ENCODE data around the gene ARHGAP23. TPM values are rescaled to one million over a fixed set of nuclear protein-coding genes. Genes with fewer than 3 reads are reported as not detected.

The ARHGAP23 gene
- total RNA-seq, 1 experiment from 2014 or later: 0.04 TPM

GRCh38 chr17:38442548-38442947 is 14.3 kb downstream of the ARHGAP23 start:
- no peak overlapping the region for H3K4me2 ChIP-seq (ENCODE audit: low read depth, low read length, poor library complexity, severe bottlenecking)
- H3K9me2 ChIP-seq (replicated peaks; ENCODE audit: insufficient read depth, low read length): no peaks in the 10 kb centered on the region
- DNase-seq: no peak

GRCh38 chr17:38443356-38444031 is 15.2 kb downstream of the ARHGAP23 start:
- Histone ChIP-seq H3K9me3 (ENCODE audit: low read length) (no peaks in the 10 kb centered on the region), H3K79me2 (ENCODE audit: low read length) (no peaks in the 10 kb centered on the region), H3K27me3 (ENCODE audit: low read length) (no peaks in the 10 kb centered on the region), H3K9ac (ENCODE audit: low read length) (no peak overlapping the region), H2AFZ (ENCODE audit: low read length) (no peak overlapping the region), H3K27ac (ENCODE audit: low read length) (no peak overlapping the region), H3K4me3 (ENCODE audit: low read length) (no peak overlapping the region), H3K4me1 (ENCODE audit: low read length) (peaks cover 6% of the 10 kb centered on the region), H3K4me2 (ENCODE audit: low read depth, low read length, poor library complexity, severe bottlenecking) (no peak overlapping the region), H4K20me1 (ENCODE audit: insufficient read depth, low read depth, low read length) (no peaks in the 10 kb centered on the region), H3K36me3 (ENCODE audit: insufficient read depth, low read length) (no peaks in the 10 kb centered on the region), H3K9me2 (replicated peaks; ENCODE audit: insufficient read depth, low read length) (no peaks in the 10 kb centered on the region)
- DNase-seq: no peak

More at GRCh38 chr17:38442548-38442947, 14.3 kb downstream of the ARHGAP23 start:
- Histone ChIP-seq H3K9me3 (ENCODE audit: low read length) (no peaks in the 10 kb centered on the region), H3K27ac (ENCODE audit: low read length) (no peak overlapping the region), H3K4me1 (ENCODE audit: low read length) (peaks cover 6% of the 10 kb centered on the region), H3K79me2 (ENCODE audit: low read length) (no peaks in the 10 kb centered on the region), H4K20me1 (ENCODE audit: insufficient read depth, low read depth, low read length) (no peaks in the 10 kb centered on the region), H3K4me3 (ENCODE audit: low read length) (no peak overlapping the region), H3K36me3 (ENCODE audit: insufficient read depth, low read length) (no peaks in the 10 kb centered on the region), H3K9ac (ENCODE audit: low read length) (no peak overlapping the region), H3K27me3 (ENCODE audit: low read length) (no peaks in the 10 kb centered on the region), H2AFZ (ENCODE audit: low read length) (no peak overlapping the region)

GRCh38 chr17:38444151-38444550 is 15.9 kb downstream of the ARHGAP23 start:
- H3K27ac ChIP-seq (ENCODE audit: low read length): no peak overlapping the region
- no peak overlapping the region for H3K4me2 ChIP-seq (ENCODE audit: low read depth, low read length, poor library complexity, severe bottlenecking)
- peaks cover 6% of the 10 kb centered on the region for H3K4me1 ChIP-seq (ENCODE audit: low read length)
- no peak overlapping the region for H2AFZ ChIP-seq (ENCODE audit: low read length)
- DNase-seq: peak; percentile 82
- no peak overlapping the region for H3K4me3 ChIP-seq (ENCODE audit: low read length)
- no peak overlapping the region for H3K9ac ChIP-seq (ENCODE audit: low read length)
- H3K79me2 ChIP-seq (ENCODE audit: low read length): no peaks in the 10 kb centered on the region
- H4K20me1 ChIP-seq (ENCODE audit: insufficient read depth, low read depth, low read length): no peaks in the 10 kb centered on the region
- H3K27me3 ChIP-seq (ENCODE audit: low read length): no peaks in the 10 kb centered on the region
- no peaks in the 10 kb centered on the region for H3K9me3 ChIP-seq (ENCODE audit: low read length)
- no peaks in the 10 kb centered on the region for H3K36me3 ChIP-seq (ENCODE audit: insufficient read depth, low read length)
- no peaks in the 10 kb centered on the region for H3K9me2 ChIP-seq (replicated peaks; ENCODE audit: insufficient read depth, low read length)

- H3K4me1 ChIP-seq (ENCODE audit: low read length): no peaks in the 10 kb centered on the region
- no peak overlapping the region for H3K4me3 ChIP-seq (ENCODE audit: low read length)
- H3K27ac ChIP-seq (ENCODE audit: low read length): no peak overlapping the region
- H3K36me3 ChIP-seq (ENCODE audit: insufficient read depth, low read length): no peaks in the 10 kb centered on the region
- no peaks in the 10 kb centered on the region for H4K20me1 ChIP-seq (ENCODE audit: insufficient read depth, low read depth, low read length)
- H3K9me2 ChIP-seq (replicated peaks; ENCODE audit: insufficient read depth, low read length): no peaks in the 10 kb centered on the region
- no peaks in the 10 kb centered on the region for H3K79me2 ChIP-seq (ENCODE audit: low read length)
- H3K4me2 ChIP-seq (ENCODE audit: low read depth, low read length, poor library complexity, severe bottlenecking): no peak overlapping the region
- DNase-seq: no peak
- H3K9ac ChIP-seq (ENCODE audit: low read length): no peak overlapping the region
- no peaks in the 10 kb centered on the region for H3K9me3 ChIP-seq (ENCODE audit: low read length)
- H3K27me3 ChIP-seq (ENCODE audit: low read length): no peaks in the 10 kb centered on the region
- no peak overlapping the region for H2AFZ ChIP-seq (ENCODE audit: low read length)
Observed at GRCh38 chr17:38447502-38448085, 19.3 kb downstream of the ARHGAP23 start.

GRCh38 chr17:38448208-38448771 is 20.0 kb downstream of the ARHGAP23 start:
- no peaks in the 10 kb centered on the region for H3K9me3 ChIP-seq (ENCODE audit: low read length)
- no peaks in the 10 kb centered on the region for H4K20me1 ChIP-seq (ENCODE audit: insufficient read depth, low read depth, low read length)
- H2AFZ ChIP-seq (ENCODE audit: low read length): no peak overlapping the region
- DNase-seq: no peak
- no peaks in the 10 kb centered on the region for H3K27me3 ChIP-seq (ENCODE audit: low read length)
- H3K36me3 ChIP-seq (ENCODE audit: insufficient read depth, low read length): no peaks in the 10 kb centered on the region
- no peaks in the 10 kb centered on the region for H3K9me2 ChIP-seq (replicated peaks; ENCODE audit: insufficient read depth, low read length)
- no peak overlapping the region for H3K27ac ChIP-seq (ENCODE audit: low read length)
- no peak overlapping the region for H3K9ac ChIP-seq (ENCODE audit: low read length)
- H3K4me3 ChIP-seq (ENCODE audit: low read length): no peak overlapping the region
- H3K4me1 ChIP-seq (ENCODE audit: low read length): no peaks in the 10 kb centered on the region
- H3K79me2 ChIP-seq (ENCODE audit: low read length): no peaks in the 10 kb centered on the region
- no peak overlapping the region for H3K4me2 ChIP-seq (ENCODE audit: low read depth, low read length, poor library complexity, severe bottlenecking)

GRCh38 chr17:38449364-38449763 is 21.1 kb downstream of the ARHGAP23 start:
- no peaks in the 10 kb centered on the region for H3K79me2 ChIP-seq (ENCODE audit: low read length)
- no peaks in the 10 kb centered on the region for H3K9me2 ChIP-seq (replicated peaks; ENCODE audit: insufficient read depth, low read length)
- no peak for DNase-seq
- H3K27ac ChIP-seq (ENCODE audit: low read length): no peak overlapping the region
- no peaks in the 10 kb centered on the region for H3K27me3 ChIP-seq (ENCODE audit: low read length)
- no peak overlapping the region for H2AFZ ChIP-seq (ENCODE audit: low read length)
- H3K4me1 ChIP-seq (ENCODE audit: low read length): no peaks in the 10 kb centered on the region
- H3K9me3 ChIP-seq (ENCODE audit: low read length): no peaks in the 10 kb centered on the region
- H3K4me3 ChIP-seq (ENCODE audit: low read length): no peak overlapping the region
- no peaks in the 10 kb centered on the region for H3K36me3 ChIP-seq (ENCODE audit: insufficient read depth, low read length)
- no peak overlapping the region for H3K9ac ChIP-seq (ENCODE audit: low read length)
- no peaks in the 10 kb centered on the region for H4K20me1 ChIP-seq (ENCODE audit: insufficient read depth, low read depth, low read length)
- H3K4me2 ChIP-seq (ENCODE audit: low read depth, low read length, poor library complexity, severe bottlenecking): no peak overlapping the region

- no peaks in the 10 kb centered on the region for H3K36me3 ChIP-seq (ENCODE audit: insufficient read depth, low read length)
- no peaks in the 10 kb centered on the region for H3K9me2 ChIP-seq (replicated peaks; ENCODE audit: insufficient read depth, low read length)
- no peak overlapping the region for H3K27ac ChIP-seq (ENCODE audit: low read length)
- no peaks in the 10 kb centered on the region for H4K20me1 ChIP-seq (ENCODE audit: insufficient read depth, low read depth, low read length)
- no peak overlapping the region for H3K9ac ChIP-seq (ENCODE audit: low read length)
- no peak overlapping the region for H3K4me2 ChIP-seq (ENCODE audit: low read depth, low read length, poor library complexity, severe bottlenecking)
- H3K27me3 ChIP-seq (ENCODE audit: low read length): no peaks in the 10 kb centered on the region
- H3K9me3 ChIP-seq (ENCODE audit: low read length): no peaks in the 10 kb centered on the region
- H3K79me2 ChIP-seq (ENCODE audit: low read length): no peaks in the 10 kb centered on the region
- no peak overlapping the region for H3K4me3 ChIP-seq (ENCODE audit: low read length)
- H2AFZ ChIP-seq (ENCODE audit: low read length): no peak overlapping the region
- no peak for DNase-seq
- no peaks in the 10 kb centered on the region for H3K4me1 ChIP-seq (ENCODE audit: low read length)
Observed at GRCh38 chr17:38450557-38451029, 22.3 kb downstream of the ARHGAP23 start.

GRCh38 chr17:38451030-38451839 is 23.0 kb downstream of the ARHGAP23 start:
- Histone ChIP-seq H3K9me2 (replicated peaks; ENCODE audit: insufficient read depth, low read length) (no peaks in the 10 kb centered on the region), H3K9ac (ENCODE audit: low read length) (no peak overlapping the region), H3K9me3 (ENCODE audit: low read length) (no peaks in the 10 kb centered on the region), H3K36me3 (ENCODE audit: insufficient read depth, low read length) (no peaks in the 10 kb centered on the region), H3K79me2 (ENCODE audit: low read length) (no peaks in the 10 kb centered on the region), H3K4me3 (ENCODE audit: low read length) (no peak overlapping the region), H3K4me2 (ENCODE audit: low read depth, low read length, poor library complexity, severe bottlenecking) (no peak overlapping the region), H3K4me1 (ENCODE audit: low read length) (no peaks in the 10 kb centered on the region), H2AFZ (ENCODE audit: low read length) (no peak overlapping the region), H3K27me3 (ENCODE audit: low read length) (no peaks in the 10 kb centered on the region), H3K27ac (ENCODE audit: low read length) (no peak overlapping the region), H4K20me1 (ENCODE audit: insufficient read depth, low read depth, low read length) (no peaks in the 10 kb centered on the region)
- DNase-seq: no peak
